Lower leg skin (tissue), 3 donors: ENCODE measurements around the gene USP51.

Experiments used
- POLR2A ChIP-seq, 2 donors: fragments of 450-650 bp; IDR thresholded peaks; one replicate each; pipeline ENCODE4 v1.6.1; 2016 to 2017; ENCODE audit warnings: antibody characterized with exemption in 2 of 2, mild to moderate bottlenecking in 1 of 2, moderate library complexity in 1 of 2
- TF ChIP-seq, protein P1 (sequence below), 3 donors: fragments of 450-650 bp; IDR thresholded peaks; one replicate each; pipeline ENCODE4 v1.5.1; 2016; ENCODE audit warnings: antibody characterized with exemption in 3 of 3, mild to moderate bottlenecking in 3 of 3, moderate library complexity in 2 of 3

DNA sequence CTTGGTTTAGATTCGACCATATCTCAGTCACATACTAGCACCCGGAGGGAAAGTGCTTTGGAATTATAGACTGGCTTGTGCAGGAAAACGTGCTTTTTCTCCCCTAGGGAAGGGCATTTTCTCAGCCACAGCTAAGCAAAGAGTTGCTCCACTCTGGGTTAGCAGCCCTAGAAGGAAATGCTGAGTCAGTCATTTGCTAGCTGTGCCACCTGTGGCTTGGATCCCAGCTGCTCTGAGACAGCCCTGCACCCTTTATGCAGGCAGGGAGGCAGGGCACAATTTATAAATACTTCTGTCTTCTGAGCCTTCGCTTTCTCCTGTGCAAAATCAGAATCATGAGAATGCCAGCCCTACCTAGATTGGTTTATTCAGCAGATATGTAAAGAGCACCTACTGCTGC, 1.3 kb upstream of the USP51 start:
- TF ChIP-seq, protein P1, sequence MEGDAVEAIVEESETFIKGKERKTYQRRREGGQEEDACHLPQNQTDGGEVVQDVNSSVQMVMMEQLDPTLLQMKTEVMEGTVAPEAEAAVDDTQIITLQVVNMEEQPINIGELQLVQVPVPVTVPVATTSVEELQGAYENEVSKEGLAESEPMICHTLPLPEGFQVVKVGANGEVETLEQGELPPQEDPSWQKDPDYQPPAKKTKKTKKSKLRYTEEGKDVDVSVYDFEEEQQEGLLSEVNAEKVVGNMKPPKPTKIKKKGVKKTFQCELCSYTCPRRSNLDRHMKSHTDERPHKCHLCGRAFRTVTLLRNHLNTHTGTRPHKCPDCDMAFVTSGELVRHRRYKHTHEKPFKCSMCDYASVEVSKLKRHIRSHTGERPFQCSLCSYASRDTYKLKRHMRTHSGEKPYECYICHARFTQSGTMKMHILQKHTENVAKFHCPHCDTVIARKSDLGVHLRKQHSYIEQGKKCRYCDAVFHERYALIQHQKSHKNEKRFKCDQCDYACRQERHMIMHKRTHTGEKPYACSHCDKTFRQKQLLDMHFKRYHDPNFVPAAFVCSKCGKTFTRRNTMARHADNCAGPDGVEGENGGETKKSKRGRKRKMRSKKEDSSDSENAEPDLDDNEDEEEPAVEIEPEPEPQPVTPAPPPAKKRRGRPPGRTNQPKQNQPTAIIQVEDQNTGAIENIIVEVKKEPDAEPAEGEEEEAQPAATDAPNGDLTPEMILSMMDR (IDR thresholded peaks at IDR 0.05): no peak
- TF ChIP-seq POLR2A (IDR thresholded peaks at IDR 0.05): no peak
